CD8-positive, alpha-beta memory T cell (primary cell): ENCODE data around the gene MYADML2. TPM values are rescaled to one million over a fixed set of nuclear protein-coding genes. Genes with fewer than 3 reads are reported as not detected.
A peak's percentile ranks its signal among the peaks of the same experiment; 100 is the strongest.

Source experiments
- CTCF ChIA-PET: fragments of 350-600 bp; sonication (Branson Sonifier 250); formaldehyde crosslinking; loops from one replicate; lab custom pipeline; 2021; ENCODE audit warnings: antibody characterized with exemption; lab: Charles Lee
- POLR2A ChIA-PET: fragments of 350-600 bp; sonication (Branson Sonifier 250); formaldehyde crosslinking; loops from one replicate; lab custom pipeline; 2021; ENCODE audit warnings: antibody characterized with exemption; lab: Charles Lee
- DNase-seq, 5 donors: peaks; one replicate each; pipeline versions ENCODE4 v3.0.0 to v3.0.0-alpha.2; 2020 to 2022; ENCODE audit warnings: mixed read lengths in 1 of 5
- H3K27ac ChIP-seq: one replicate; pipeline ENCODE4 v1.7.0; 2013; ENCODE audit warnings: low read depth, mild to moderate bottlenecking, low read length, moderate library complexity
- H3K27me3 ChIP-seq: 2 replicates; pipeline ENCODE4 v1.7.0; 2013; ENCODE audit warnings: low read length, mild to moderate bottlenecking; ENCODE audit not compliant: insufficient read depth, poor library complexity, severe bottlenecking
- H3K36me3 ChIP-seq: 2 replicates; pipeline ENCODE4 v1.7.0; 2013; ENCODE audit warnings: mild to moderate bottlenecking, low read length, moderate library complexity; ENCODE audit not compliant: insufficient read depth
- H3K4me1 ChIP-seq: 2 replicates; pipeline ENCODE4 v1.7.0; 2013; ENCODE audit warnings: mild to moderate bottlenecking, low read length, moderate library complexity; ENCODE audit not compliant: insufficient read depth
- H3K4me3 ChIP-seq: 2 replicates; pipeline ENCODE4 v1.7.0; 2013; ENCODE audit warnings: mild to moderate bottlenecking, low read length
- H3K9me3 ChIP-seq: 2 replicates; pipeline ENCODE4 v1.7.0; 2013; ENCODE audit warnings: mild to moderate bottlenecking, low read length
- H3K27ac Mint-ChIP-seq, 8 donors: one replicate each; pipeline ENCODE4 v1.8.0; 2020 to 2021; ENCODE audit warnings: mixed read lengths in 8 of 8, mild to moderate bottlenecking in 6 of 8, inconsistent platforms in 3 of 8, moderate library complexity in 3 of 8
- H3K27me3 Mint-ChIP-seq, 2 donors: one replicate each; pipeline ENCODE4 v1.8.0; 2020 to 2021; ENCODE audit warnings: mixed read lengths in 2 of 2, mild to moderate bottlenecking in 1 of 2, moderate library complexity in 1 of 2
- H3K36me3 Mint-ChIP-seq, 3 donors: one replicate each; pipeline ENCODE4 v1.8.0; 2020 to 2021; ENCODE audit warnings: mixed read lengths in 3 of 3, inconsistent platforms in 1 of 3, mild to moderate bottlenecking in 1 of 3
- H3K4me1 Mint-ChIP-seq, 3 donors: one replicate each; pipeline ENCODE4 v1.8.0; 2020 to 2021; ENCODE audit warnings: mixed read lengths in 3 of 3, inconsistent platforms in 1 of 3, mild to moderate bottlenecking in 1 of 3
- H3K4me3 Mint-ChIP-seq, 7 donors: one replicate each; pipeline ENCODE4 v1.8.0; 2020 to 2021; ENCODE audit warnings: mixed read lengths in 7 of 7, mild to moderate bottlenecking in 6 of 7, moderate library complexity in 4 of 7, inconsistent platforms in 2 of 7
- H3K9me3 Mint-ChIP-seq, 5 donors: one replicate each; pipeline ENCODE4 v1.8.0; 2020 to 2022; ENCODE audit warnings: mixed read lengths in 5 of 5, mild to moderate bottlenecking in 3 of 5, moderate library complexity in 2 of 5, inconsistent platforms in 1 of 5
- polyA plus RNA-seq: library from polyadenylated mRNA; unstranded; fragments of 300-500 nt; fragmentation: Illumina TruSeq; gene quantifications from one replicate; pipeline ENCODE4 v1.2.3, GENCODE V29; 2021
- total RNA-seq, 2 experiments: library from RNA; stranded (reverse); gene quantifications; one replicate each; pipeline ENCODE4 v1.2.3, GENCODE V29; 2021

MYADML2 gene
- total and polyA plus RNA-seq, 3 experiments from 2014 or later = not detected

DNA sequence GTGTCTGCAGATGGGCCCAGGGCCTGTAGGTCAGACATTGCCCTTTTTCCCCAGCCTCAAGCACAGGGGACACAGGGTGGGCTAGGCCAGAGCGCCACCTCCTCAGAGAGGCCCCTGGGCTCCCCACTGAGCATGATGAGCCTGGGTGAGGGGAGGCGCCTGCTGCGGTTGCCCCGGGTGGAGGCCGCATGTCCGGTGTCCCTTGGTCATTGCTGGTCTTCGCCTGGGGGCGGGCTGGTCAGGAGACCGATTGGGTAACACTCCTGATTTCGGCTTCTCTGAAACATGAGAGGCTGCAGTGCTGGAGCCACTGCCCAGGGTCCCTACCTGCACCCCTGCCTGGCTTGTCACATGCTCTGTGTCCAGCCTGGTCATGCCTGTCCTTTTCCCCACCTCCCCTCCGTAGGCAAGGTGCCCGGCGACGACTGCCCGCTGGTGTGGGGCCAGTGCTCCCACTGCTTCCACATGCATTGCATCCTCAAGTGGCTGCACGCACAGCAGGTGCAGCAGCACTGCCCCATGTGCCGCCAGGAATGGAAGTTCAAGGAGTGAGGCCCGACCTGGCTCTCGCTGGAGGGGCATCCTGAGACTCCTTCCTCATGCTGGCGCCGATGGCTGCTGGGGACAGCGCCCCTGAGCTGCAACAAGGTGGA lies 47.4 kb downstream of the MYADML2 start:
- H3K36me3 ChIP-seq = no peaks in the 10 kb centered on the region
- CTCF ChIA-PET = no interaction called here

DNA sequence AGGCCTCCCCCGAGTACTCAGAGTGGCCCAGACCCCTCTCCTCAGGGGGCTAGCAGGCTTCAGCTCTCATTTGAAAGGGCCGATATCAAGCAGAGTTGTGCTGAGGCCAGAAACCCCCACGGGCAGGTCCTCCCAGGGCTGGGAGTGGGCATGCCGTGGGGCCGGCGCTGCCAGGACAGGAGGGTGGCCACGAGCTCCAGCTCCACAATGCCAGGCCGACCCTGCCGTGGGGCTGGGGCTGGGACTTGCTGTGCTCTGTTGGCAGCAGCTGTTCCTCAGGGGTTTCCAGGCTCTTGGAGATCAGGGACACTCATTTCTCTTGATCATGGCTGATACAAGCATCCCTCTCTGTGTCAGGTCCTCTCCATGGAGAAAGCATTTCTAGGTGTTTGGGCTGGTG lies 48.1 kb downstream of the MYADML2 start:
- H3K4me3 Mint-ChIP-seq = no peak overlapping the region
- Histone ChIP-seq H3K36me3 (no peaks in the 10 kb centered on the region), H3K4me1 (no peaks in the 10 kb centered on the region), H3K9me3 (no peaks in the 10 kb centered on the region), H3K27me3 (peaks cover 7% of the 10 kb centered on the region), H3K4me3 (no peak overlapping the region), H3K27ac (no peak overlapping the region)
- DNase-seq = no peak
- peaks cover 4 to 7% (median 6%) of the 10 kb centered on the region in 3 donors for H3K4me1 Mint-ChIP-seq
- H3K27ac Mint-ChIP-seq = no peak overlapping the region
- peaks cover 8 to 12% of the 10 kb centered on the region in 2 donors for H3K27me3 Mint-ChIP-seq
- ChIA-PET POLR2A (no interaction called here), CTCF (no interaction called here)
- H3K36me3 Mint-ChIP-seq = peaks cover 0 to 50% (median 8%) of the 10 kb centered on the region in 3 donors
- no peaks in the 10 kb centered on the region for H3K9me3 Mint-ChIP-seq

More for the DNA sequence above, 47.4 kb downstream of the MYADML2 start:
- Histone ChIP-seq H3K27me3 (peaks cover 7% of the 10 kb centered on the region), H3K9me3 (no peaks in the 10 kb centered on the region), H3K4me1 (no peaks in the 10 kb centered on the region), H3K27ac (no peak overlapping the region), H3K4me3 (no peak overlapping the region)
- POLR2A ChIA-PET = no interaction called here
- DNase-seq = no peak
- Mint-ChIP-seq H3K4me1 (peaks cover 4 to 7% (median 6%) of the 10 kb centered on the region in 3 donors), H3K9me3 (no peaks in the 10 kb centered on the region), H3K36me3 (peaks cover 0 to 49% (median 8%) of the 10 kb centered on the region in 3 donors), H3K27me3 (peaks cover 8 to 12% of the 10 kb centered on the region in 2 donors), H3K4me3 (no peak overlapping the region), H3K27ac (peak overlapping the region in 1 of 8 donors; percentile 25)

DNA sequence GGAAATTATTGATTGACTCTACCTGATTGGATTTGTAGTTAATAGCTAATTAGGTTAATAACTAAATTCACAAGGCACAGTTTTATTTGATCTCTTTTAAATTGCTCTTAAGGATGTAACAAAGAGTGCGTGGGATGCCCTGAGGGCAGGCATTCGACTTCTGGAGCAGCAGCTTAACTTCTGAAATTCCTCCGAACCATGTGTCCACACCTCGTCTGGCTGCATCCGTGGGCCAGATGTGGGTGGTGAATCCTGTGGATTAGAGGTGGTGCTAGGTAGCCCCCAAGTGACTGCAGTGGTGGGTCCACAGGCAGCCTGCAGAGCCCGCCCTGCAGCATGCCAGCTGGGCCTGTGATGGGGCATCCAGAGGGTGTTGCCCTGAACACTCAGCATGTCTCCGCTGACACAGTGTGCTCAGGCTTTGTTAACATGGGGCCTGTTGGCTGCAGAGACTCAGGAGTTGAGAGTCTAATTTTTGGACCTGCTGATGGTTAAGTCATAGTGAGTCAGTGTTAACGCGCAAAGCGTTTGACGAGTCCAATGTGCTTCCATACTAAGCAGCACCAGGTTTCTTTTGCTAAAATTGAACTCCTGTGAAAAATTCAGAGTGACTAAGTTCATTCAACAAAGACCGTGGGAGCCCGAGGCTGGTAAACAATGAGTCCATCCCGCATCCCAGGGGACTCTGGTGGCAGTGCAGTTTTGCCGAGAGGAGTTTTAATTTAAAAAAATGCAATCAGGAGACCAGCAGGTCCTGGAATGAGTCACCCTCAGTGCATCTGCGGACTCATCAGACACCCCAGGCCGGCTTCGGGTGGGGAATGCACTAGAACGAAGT lies 48.8 kb downstream of the MYADML2 start:
- H3K27me3 ChIP-seq = peaks cover 7% of the 10 kb centered on the region
- peaks cover 4 to 7% (median 6%) of the 10 kb centered on the region in 3 donors for H3K4me1 Mint-ChIP-seq
- no peaks in the 10 kb centered on the region for H3K4me1 ChIP-seq
- DNase-seq = no peak
- H3K27me3 Mint-ChIP-seq = peaks cover 8 to 12% of the 10 kb centered on the region in 2 donors
- ChIA-PET CTCF (no interaction called here), POLR2A (no interaction called here)
- no peak overlapping the region for H3K4me3 Mint-ChIP-seq
- H3K9me3 ChIP-seq = no peaks in the 10 kb centered on the region
- H3K9me3 Mint-ChIP-seq = no peaks in the 10 kb centered on the region
- H3K4me3 ChIP-seq = no peak overlapping the region
- H3K36me3 ChIP-seq = no peaks in the 10 kb centered on the region
- H3K36me3 Mint-ChIP-seq = peaks cover 0 to 50% (median 8%) of the 10 kb centered on the region in 3 donors
- H3K27ac Mint-ChIP-seq = peak overlapping the region in 1 of 8 donors; percentile 41
- no peak overlapping the region for H3K27ac ChIP-seq

DNA sequence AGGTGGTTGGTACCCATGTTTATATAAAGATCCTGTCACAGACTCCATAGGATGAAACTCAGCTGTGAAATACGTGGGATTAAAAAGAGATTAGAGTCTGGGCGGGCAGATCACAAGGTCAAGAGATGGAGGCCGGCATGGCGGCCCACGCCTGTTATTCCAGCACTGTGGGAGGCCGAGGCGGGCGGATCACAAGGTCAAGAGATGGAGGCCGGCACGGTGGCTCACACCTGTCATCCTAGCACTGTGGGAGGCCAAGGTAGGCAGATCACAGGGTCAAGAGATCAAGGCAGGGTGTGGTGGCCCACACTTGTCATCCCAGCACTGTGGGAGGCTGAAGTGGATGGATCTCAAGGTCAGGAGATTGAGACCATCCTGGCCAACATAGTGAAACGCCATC lies 51.6 kb downstream of the MYADML2 start:
- Mint-ChIP-seq H3K9me3 (peaks cover 0 to 2% (median 0%) of the 10 kb centered on the region in 5 donors), H3K36me3 (peaks cover 0 to 54% (median 3%) of the 10 kb centered on the region in 3 donors), H3K27me3 (peaks cover 0 to 3% of the 10 kb centered on the region in 2 donors), H3K4me1 (peaks cover 2 to 14% (median 4%) of the 10 kb centered on the region in 3 donors), H3K4me3 (peak overlapping the region in 2 of 7 donors; percentile 13 to 34), H3K27ac (no peak overlapping the region)
- H3K27ac ChIP-seq = no peak overlapping the region
- no peaks in the 10 kb centered on the region for H3K27me3 ChIP-seq
- H3K9me3 ChIP-seq = no peaks in the 10 kb centered on the region
- no peak for DNase-seq
- ChIA-PET CTCF (no interaction called here), POLR2A (no interaction called here)
- H3K36me3 ChIP-seq = peaks cover under 1% of the 10 kb centered on the region
- H3K4me1 ChIP-seq = peaks cover 8% of the 10 kb centered on the region
- H3K4me3 ChIP-seq = no peak overlapping the region

GRCh38 chr17:81891303-81891552 lies 55.8 kb downstream of the MYADML2 start:
- H3K36me3 ChIP-seq = peaks cover 36% of the 10 kb centered on the region
- peaks cover 22% of the 10 kb centered on the region for H3K4me1 ChIP-seq
- POLR2A ChIA-PET = interaction anchor here (1.5 to 2.1 kb wide), 2 partner anchors 19 to 30 kb away, joined by 3 to 8 read pairs; no protein-coding TSS in a partner anchor
- DNase-seq = no peak
- Mint-ChIP-seq H3K9me3 (peaks cover 0 to 2% (median 0%) of the 10 kb centered on the region in 5 donors), H3K4me1 (peaks cover 19 to 35% (median 19%) of the 10 kb centered on the region in 3 donors), H3K36me3 (peaks cover 0 to 56% (median 4%) of the 10 kb centered on the region in 3 donors), H3K4me3 (peak overlapping the region; percentile 92 to 98 (median 94)), H3K27me3 (peaks cover 0 to 1% of the 10 kb centered on the region in 2 donors), H3K27ac (peak overlapping the region; percentile 96 to 99 (median 98))
- H3K27ac ChIP-seq = peak overlapping the region; percentile 73
- CTCF ChIA-PET = no interaction called here
- H3K27me3 ChIP-seq = no peaks in the 10 kb centered on the region
- H3K4me3 ChIP-seq = no peak overlapping the region
- no peaks in the 10 kb centered on the region for H3K9me3 ChIP-seq

DNA sequence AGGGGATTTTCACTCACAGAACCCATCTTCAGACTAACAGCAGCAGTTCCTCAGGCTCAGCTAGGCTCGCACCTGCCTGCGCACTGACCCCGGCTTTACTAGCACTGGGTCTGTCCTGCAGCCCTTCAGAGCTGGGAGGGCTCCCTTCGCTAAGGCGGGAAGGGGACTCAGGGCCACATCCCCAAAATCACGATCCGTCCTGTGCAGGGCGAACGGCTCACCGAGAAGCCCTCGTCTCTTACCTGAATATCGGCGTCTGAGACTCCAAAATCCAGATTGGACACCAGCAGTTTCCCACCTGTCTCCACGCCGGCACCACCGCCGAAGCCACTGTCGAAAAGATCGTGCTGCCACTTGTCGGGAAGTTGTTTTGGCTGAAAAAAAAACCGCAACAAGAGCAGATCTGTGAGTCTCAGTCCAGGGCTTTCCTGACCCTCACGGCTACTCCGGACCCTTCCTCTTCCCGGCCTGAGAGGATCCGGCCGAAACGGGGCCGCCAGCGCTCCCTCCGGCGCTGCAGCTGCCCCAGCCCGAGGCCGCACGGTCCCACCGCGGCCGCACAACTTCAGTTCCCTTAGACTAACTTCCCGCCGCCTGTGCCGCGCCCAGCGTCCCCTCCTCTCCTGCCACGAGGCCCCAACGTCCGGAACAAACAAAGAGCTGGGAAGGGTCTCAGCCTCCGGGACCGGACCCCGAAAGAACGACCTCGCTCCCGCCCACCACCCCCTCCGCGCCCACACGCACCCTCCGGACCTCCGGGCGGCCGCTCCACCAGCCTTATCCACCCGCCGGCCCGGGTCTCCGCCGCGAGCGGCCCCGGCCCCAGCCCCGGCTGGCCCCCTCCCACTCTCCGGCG lies 56.4 kb downstream of the MYADML2 start:
- peaks cover 19 to 35% (median 20%) of the 10 kb centered on the region in 3 donors for H3K4me1 Mint-ChIP-seq
- H3K27ac Mint-ChIP-seq = peak overlapping the region; percentile 89 to 98 (median 94)
- peak overlapping the region; percentile 84 to 93 (median 88) for H3K4me3 Mint-ChIP-seq
- peaks cover 0 to 2% (median 0%) of the 10 kb centered on the region in 5 donors for H3K9me3 Mint-ChIP-seq
- Histone ChIP-seq H3K9me3 (no peaks in the 10 kb centered on the region), H3K4me1 (peaks cover 22% of the 10 kb centered on the region), H3K27me3 (no peaks in the 10 kb centered on the region), H3K27ac (peak overlapping the region; percentile 73), H3K36me3 (peaks cover 42% of the 10 kb centered on the region), H3K4me3 (peak overlapping the region; percentile 61)
- peaks cover 0 to 60% (median 4%) of the 10 kb centered on the region in 3 donors for H3K36me3 Mint-ChIP-seq
- H3K27me3 Mint-ChIP-seq = peaks cover 0 to 1% of the 10 kb centered on the region in 2 donors
- DNase-seq = no peak
- CTCF ChIA-PET = no interaction called here
- POLR2A ChIA-PET = interaction anchor here (1.4 to 2.1 kb wide), 2 partner anchors 19 to 21 kb away, joined by 3 to 8 read pairs; no protein-coding TSS in a partner anchor
